Stomach smooth muscle (tissue), 2 donors: ENCODE results near the gene SEMA6A.

Source experiments
- H3K27ac ChIP-seq: one replicate; pipeline ENCODE4 v1.7.0; 2013; ENCODE audit warnings: mild to moderate bottlenecking, low read length, inconsistent platforms
- H3K27me3 ChIP-seq, 2 donors: one replicate each; pipeline ENCODE4 v1.7.0; 2013; ENCODE audit warnings: low read length in 2 of 2; ENCODE audit not compliant: insufficient read depth in 2 of 2, control insufficient read depth in 1 of 2
- H3K36me3 ChIP-seq, 2 donors: one replicate each; pipeline ENCODE4 v1.7.0; 2013; ENCODE audit warnings: low read length in 2 of 2; ENCODE audit not compliant: control insufficient read depth in 2 of 2, insufficient read depth in 2 of 2
- H3K4me1 ChIP-seq: one replicate; pipeline ENCODE4 v1.7.0; 2013; ENCODE audit warnings: low read length; ENCODE audit not compliant: control insufficient read depth, insufficient read depth
- H3K4me3 ChIP-seq, 2 donors: one replicate each; pipeline ENCODE4 v1.7.0; 2013; ENCODE audit warnings: low read length in 2 of 2
- H3K9ac ChIP-seq, 2 donors: one replicate each; pipeline ENCODE4 v1.7.0; 2013; ENCODE audit warnings: low read length in 2 of 2, mild to moderate bottlenecking in 1 of 2
- H3K9me3 ChIP-seq, 2 donors: one replicate each; pipeline ENCODE4 v1.7.0; 2013; ENCODE audit warnings: low read length in 2 of 2; ENCODE audit not compliant: control insufficient read depth in 2 of 2
- donor health status: healthy.
- donor health status: Pancreatic carcinoma.

The SEMA6A gene

GRCh38 chr5:116507051-116507537, 67.5 kb downstream of the SEMA6A start:
- H3K9me3 ChIP-seq = no peaks in the 10 kb centered on the region
- H3K9ac ChIP-seq = no peak overlapping the region
- peaks cover 0 to under 1% of the 10 kb centered on the region in 2 donors for H3K36me3 ChIP-seq
- peak overlapping the region in 1 of 2 donors; percentile 6 for H3K4me3 ChIP-seq
- H3K27ac ChIP-seq = peak overlapping the region; percentile 7
- no peaks in the 10 kb centered on the region for H3K27me3 ChIP-seq
- peaks cover 38% of the 10 kb centered on the region for H3K4me1 ChIP-seq

- Histone ChIP-seq H3K4me1 (peaks cover 39% of the 10 kb centered on the region), H3K9me3 (no peaks in the 10 kb centered on the region), H3K36me3 (peaks cover 0 to 2% of the 10 kb centered on the region in 2 donors), H3K9ac (no peak overlapping the region), H3K27me3 (no peaks in the 10 kb centered on the region), H3K27ac (peak overlapping the region; percentile 7), H3K4me3 (peak overlapping the region in 1 of 2 donors; percentile 6)
These were observed 68.1 kb downstream of the SEMA6A start for GRCh38 chr5:116506488-116506887.

- H3K4me1 ChIP-seq = peaks cover 32% of the 10 kb centered on the region
- H3K9ac ChIP-seq = no peak overlapping the region
- no peak overlapping the region for H3K4me3 ChIP-seq
- no peak overlapping the region for H3K27ac ChIP-seq
- no peaks in the 10 kb centered on the region for H3K27me3 ChIP-seq
- peaks cover 2 to 3% of the 10 kb centered on the region in 2 donors for H3K36me3 ChIP-seq
- no peaks in the 10 kb centered on the region for H3K9me3 ChIP-seq
These were observed 69.9 kb downstream of the SEMA6A start for GRCh38 chr5:116504593-116505166.

GRCh38 chr5:116502616-116503015, 72.0 kb downstream of the SEMA6A start:
- Histone ChIP-seq H3K27me3 (no peaks in the 10 kb centered on the region), H3K4me3 (peak overlapping the region; percentile 24 to 33), H3K4me1 (peaks cover 23% of the 10 kb centered on the region), H3K9ac (no peak overlapping the region), H3K36me3 (peaks cover 2 to 3% of the 10 kb centered on the region in 2 donors), H3K9me3 (no peaks in the 10 kb centered on the region), H3K27ac (peak overlapping the region; percentile 3)

GRCh38 chr5:116502138-116502537, 72.5 kb downstream of the SEMA6A start:
- Histone ChIP-seq H3K9me3 (no peaks in the 10 kb centered on the region), H3K4me3 (peak overlapping the region in 1 of 2 donors; percentile 24)

GRCh38 chr5:116498503-116499048, 76.0 kb downstream of the SEMA6A start:
- peaks cover 20 to 29% of the 10 kb centered on the region in 2 donors for H3K36me3 ChIP-seq
- no peaks in the 10 kb centered on the region for H3K27me3 ChIP-seq
- H3K4me1 ChIP-seq = peaks cover 8% of the 10 kb centered on the region
- H3K9me3 ChIP-seq = no peaks in the 10 kb centered on the region
- no peak overlapping the region for H3K4me3 ChIP-seq
- no peak overlapping the region for H3K9ac ChIP-seq
- no peak overlapping the region for H3K27ac ChIP-seq

More at GRCh38 chr5:116502138-116502537, 72.5 kb downstream of the SEMA6A start:
- H3K27ac ChIP-seq = peak overlapping the region; percentile 3
- H3K9ac ChIP-seq = no peak overlapping the region
- H3K27me3 ChIP-seq = no peaks in the 10 kb centered on the region
- peaks cover 21% of the 10 kb centered on the region for H3K4me1 ChIP-seq
- H3K36me3 ChIP-seq = peaks cover 2 to 3% of the 10 kb centered on the region in 2 donors

- no peak overlapping the region for H3K27ac ChIP-seq
- no peak overlapping the region for H3K9ac ChIP-seq
- H3K27me3 ChIP-seq = no peaks in the 10 kb centered on the region
- H3K36me3 ChIP-seq = peaks cover 20 to 30% of the 10 kb centered on the region in 2 donors
- no peak overlapping the region for H3K4me3 ChIP-seq
- H3K4me1 ChIP-seq = peaks cover 6% of the 10 kb centered on the region
- H3K9me3 ChIP-seq = no peaks in the 10 kb centered on the region
These were observed 77.0 kb downstream of the SEMA6A start for GRCh38 chr5:116497631-116498030.

GRCh38 chr5:116495786-116496357, 78.8 kb downstream of the SEMA6A start:
- Histone ChIP-seq H3K9me3 (no peaks in the 10 kb centered on the region), H3K9ac (no peak overlapping the region), H3K4me1 (no peaks in the 10 kb centered on the region), H3K27me3 (no peaks in the 10 kb centered on the region), H3K4me3 (no peak overlapping the region), H3K27ac (no peak overlapping the region), H3K36me3 (peaks cover 18 to 35% of the 10 kb centered on the region in 2 donors)

- no peak overlapping the region for H3K27ac ChIP-seq
- no peaks in the 10 kb centered on the region for H3K9me3 ChIP-seq
- H3K4me3 ChIP-seq = no peak overlapping the region
These were observed 79.7 kb downstream of the SEMA6A start for GRCh38 chr5:116494784-116495450.

GRCh38 chr5:116492776-116493175, 81.8 kb downstream of the SEMA6A start:
- Histone ChIP-seq H3K27me3 (no peaks in the 10 kb centered on the region), H3K27ac (no peak overlapping the region), H3K36me3 (peaks cover 31 to 48% of the 10 kb centered on the region in 2 donors), H3K9ac (no peak overlapping the region), H3K4me3 (no peak overlapping the region), H3K9me3 (no peaks in the 10 kb centered on the region), H3K4me1 (no peaks in the 10 kb centered on the region)

More at GRCh38 chr5:116494784-116495450, 79.7 kb downstream of the SEMA6A start:
- Histone ChIP-seq H3K9ac (no peak overlapping the region), H3K36me3 (peaks cover 18 to 38% of the 10 kb centered on the region in 2 donors), H3K4me1 (no peaks in the 10 kb centered on the region), H3K27me3 (no peaks in the 10 kb centered on the region)
